Measurements from ENCODE around the gene ZMYND12.

DNA sequence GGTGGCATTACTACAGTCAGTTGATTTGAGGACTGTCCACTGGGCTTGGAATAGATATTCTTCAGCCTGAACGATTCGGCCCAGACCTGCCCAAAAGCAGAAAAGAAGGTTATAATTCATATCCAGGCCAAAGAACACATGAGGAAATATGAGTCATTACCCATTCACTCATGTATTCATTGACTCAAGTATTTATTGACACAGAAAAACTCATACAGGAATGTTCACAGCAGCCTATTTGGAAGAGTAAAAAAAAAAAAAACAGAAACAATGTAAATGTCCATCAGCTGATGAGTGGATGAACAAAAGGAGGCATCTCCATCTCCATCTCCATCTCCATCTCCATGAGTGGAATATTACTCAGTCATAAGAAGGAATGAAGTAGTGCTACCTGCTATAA lies 15.9 kb downstream of the ZMYND12 start:
- no peak for TF ChIP-seq POLR2A (IDR thresholded peaks at IDR 0.05; ENCODE audit: low read length)
- TF ChIP-seq GATA1 (IDR thresholded peaks at IDR 0.05; ENCODE audit: low read depth, low read length) = no peak
